Measurements from ENCODE around the gene ERFL. TPM values are rescaled to one million over a fixed set of nuclear protein-coding genes. Genes with fewer than 3 reads are reported as not detected.

Gene ERFL
- total RNA-seq, 4 donors from 2014 or later, result 0.94 to 1.7 (median 1.7) TPM; not detected in 1

DNA sequence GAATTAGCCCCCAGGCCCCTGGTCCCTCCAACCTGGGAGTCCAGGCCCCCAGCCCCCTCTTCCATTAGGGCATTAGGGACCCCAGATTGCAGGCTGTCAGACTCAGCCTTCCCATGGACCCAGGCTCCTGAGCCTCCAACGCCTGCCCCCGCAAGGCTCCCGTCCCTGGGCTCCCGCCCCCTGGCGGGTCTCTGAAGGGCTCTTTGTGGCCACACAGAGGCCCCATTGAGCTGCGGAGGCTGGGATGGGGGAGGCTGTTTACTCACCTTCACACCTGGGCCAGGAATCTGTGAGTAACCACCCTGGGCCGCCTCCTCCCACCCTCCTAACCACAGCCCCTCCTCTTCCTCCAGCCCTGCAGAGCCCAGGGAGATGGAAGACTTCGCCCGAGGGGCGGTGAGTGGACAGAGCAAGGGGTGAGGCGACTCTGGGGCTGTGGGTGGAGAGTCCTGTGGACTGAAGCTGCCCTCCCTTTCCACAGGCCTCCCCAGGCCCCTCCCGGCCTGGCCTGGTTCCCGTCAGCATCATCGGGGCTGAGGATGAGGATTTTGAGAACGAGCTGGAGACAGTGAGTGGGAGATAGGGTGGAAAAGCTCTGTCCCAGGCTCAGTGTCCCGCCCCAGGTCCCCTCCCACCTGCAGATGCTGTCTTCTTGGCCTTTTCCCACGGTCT, 40.4 kb downstream of the ERFL start:
- peak; percentile 71 to 94 (median 90) for DNase-seq
- peak overlapping the region; percentile 60 to 98 (median 80) for H3K27ac ChIP-seq
- no peaks in the 10 kb centered on the region for H3K27me3 ChIP-seq
- H3K9me3 ChIP-seq, result no peaks in the 10 kb centered on the region
- TF ChIP-seq POLR2A (IDR thresholded peaks at IDR 0.05), result no peak
- TF ChIP-seq, protein P1, sequence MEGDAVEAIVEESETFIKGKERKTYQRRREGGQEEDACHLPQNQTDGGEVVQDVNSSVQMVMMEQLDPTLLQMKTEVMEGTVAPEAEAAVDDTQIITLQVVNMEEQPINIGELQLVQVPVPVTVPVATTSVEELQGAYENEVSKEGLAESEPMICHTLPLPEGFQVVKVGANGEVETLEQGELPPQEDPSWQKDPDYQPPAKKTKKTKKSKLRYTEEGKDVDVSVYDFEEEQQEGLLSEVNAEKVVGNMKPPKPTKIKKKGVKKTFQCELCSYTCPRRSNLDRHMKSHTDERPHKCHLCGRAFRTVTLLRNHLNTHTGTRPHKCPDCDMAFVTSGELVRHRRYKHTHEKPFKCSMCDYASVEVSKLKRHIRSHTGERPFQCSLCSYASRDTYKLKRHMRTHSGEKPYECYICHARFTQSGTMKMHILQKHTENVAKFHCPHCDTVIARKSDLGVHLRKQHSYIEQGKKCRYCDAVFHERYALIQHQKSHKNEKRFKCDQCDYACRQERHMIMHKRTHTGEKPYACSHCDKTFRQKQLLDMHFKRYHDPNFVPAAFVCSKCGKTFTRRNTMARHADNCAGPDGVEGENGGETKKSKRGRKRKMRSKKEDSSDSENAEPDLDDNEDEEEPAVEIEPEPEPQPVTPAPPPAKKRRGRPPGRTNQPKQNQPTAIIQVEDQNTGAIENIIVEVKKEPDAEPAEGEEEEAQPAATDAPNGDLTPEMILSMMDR (IDR thresholded peaks at IDR 0.05), result peak; percentile 16 to 50 (median 36)
- peak overlapping the region; percentile 30 to 94 (median 35) for H3K4me3 ChIP-seq
- peaks cover 0 to 37% (median 19%) of the 10 kb centered on the region in 4 donors for H3K4me1 ChIP-seq
- H3K36me3 ChIP-seq, result peaks cover 0 to 40% (median 0%) of the 10 kb centered on the region in 3 donors

DNA sequence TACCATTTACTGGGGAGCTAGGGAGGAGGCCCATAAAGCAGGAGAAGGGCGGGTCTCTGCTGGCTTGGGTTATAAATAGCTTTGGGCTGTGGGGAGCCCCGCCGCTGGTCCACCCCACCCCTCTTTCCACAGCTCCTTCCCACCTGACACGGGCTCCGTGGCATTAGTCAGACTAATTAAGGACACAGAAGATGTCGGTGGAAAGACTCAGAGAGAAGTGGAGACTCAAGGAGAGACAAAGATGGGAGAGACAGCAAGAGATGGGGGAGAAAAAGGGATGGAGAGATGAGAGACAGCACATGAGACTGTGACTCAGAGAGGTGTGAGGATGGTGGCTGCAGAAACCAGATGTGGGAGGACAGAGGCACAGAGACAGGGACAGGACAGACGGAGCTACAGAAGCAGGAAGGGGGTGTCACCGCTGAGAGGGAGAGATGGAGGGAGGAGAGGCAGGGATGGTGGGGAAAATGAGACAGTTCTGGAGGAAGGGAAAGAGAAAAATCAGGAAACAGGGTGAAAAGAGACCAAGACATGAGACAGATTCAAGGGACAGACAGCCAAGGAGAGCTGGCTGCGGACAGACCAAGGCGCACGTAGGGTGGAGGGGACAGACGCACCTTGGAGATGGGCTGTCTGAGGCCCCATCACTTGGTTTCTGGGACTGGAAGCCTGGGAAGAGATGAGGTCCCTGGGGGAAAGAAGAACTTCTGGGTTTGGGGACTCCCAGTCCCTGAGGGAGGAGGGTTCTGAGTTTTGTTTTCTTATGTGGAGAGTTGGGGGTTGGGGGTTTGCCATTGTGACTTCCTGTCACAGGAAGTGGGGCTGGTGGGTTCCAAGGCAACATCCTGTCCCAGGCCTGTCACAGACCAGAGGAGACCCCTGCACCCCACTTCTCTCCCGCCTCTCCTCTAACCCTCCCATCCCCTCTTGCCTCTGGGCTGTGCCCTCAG, 41.2 kb downstream of the ERFL start:
- Histone ChIP-seq H3K27ac (peak overlapping the region; percentile 60 to 98 (median 80)), H3K4me3 (peak overlapping the region; percentile 31 to 94 (median 35)), H3K4me1 (peaks cover 0 to 37% (median 21%) of the 10 kb centered on the region in 4 donors), H3K9me3 (no peaks in the 10 kb centered on the region), H3K36me3 (peaks cover 0 to 32% (median 0%) of the 10 kb centered on the region in 3 donors), H3K27me3 (no peaks in the 10 kb centered on the region)
- peak in 2 of 3 donors; percentile 87 to 91 for DNase-seq
- TF ChIP-seq, protein P1 (IDR thresholded peaks at IDR 0.05), result no peak
- TF ChIP-seq POLR2A (IDR thresholded peaks at IDR 0.05), result no peak

DNA sequence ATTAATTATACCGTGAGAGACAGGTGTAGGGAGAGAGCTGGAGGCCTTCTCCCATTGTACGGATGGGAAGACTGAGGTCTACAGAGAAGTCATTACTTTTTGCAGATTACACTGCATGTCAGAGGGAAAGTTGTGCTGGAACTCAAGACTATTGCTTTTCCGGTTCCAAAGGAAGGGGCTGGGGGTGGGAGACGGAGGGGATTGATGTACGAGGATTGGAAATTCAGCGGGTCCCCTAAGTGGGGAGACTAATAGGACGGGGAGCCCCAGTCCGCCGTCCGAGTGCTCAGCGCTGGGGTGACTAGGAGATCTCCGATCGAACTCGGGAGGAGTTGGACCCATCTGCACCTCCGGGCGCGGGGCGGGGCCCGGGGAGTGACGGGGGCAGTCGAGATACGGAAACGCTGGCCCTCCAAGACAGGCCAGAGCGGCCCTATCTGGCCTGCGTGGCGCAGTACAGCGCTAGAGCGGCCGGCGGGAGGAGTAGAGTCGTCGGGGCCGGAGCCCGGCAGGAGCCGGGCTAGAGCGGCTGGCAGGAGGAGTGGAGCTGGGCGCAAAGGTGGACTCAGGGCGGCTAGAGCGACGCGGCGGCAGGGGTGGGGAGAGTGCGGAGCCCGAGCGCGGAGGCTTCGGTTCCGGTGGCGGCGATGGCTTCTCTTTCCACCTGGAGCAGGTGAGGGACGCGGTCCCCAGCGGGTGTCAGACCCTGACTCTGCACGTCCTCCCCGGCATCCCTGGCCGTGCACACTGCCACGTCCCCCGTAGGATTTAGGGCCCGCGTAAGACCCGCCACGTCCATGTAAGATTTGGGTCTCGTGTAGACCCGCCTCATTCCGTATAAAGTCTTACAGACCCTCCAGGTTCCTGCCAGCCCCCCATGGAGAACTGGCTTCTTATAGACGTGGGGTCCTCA, 44.2 kb downstream of the ERFL start:
- H3K4me3 ChIP-seq, result peak overlapping the region; percentile 67 to 97 (median 88)
- no peaks in the 10 kb centered on the region for H3K9me3 ChIP-seq
- TF ChIP-seq, protein P1 (IDR thresholded peaks at IDR 0.05), result peak in 3 of 6 experiments; percentile 8 to 41 (median 27)
- peak; percentile 68 to 94 for TF ChIP-seq POLR2A (IDR thresholded peaks at IDR 0.05)
- peak; percentile 97 to 98 (median 97) for DNase-seq
- H3K27me3 ChIP-seq, result no peaks in the 10 kb centered on the region
- H3K36me3 ChIP-seq, result peaks cover 0 to 11% (median 0%) of the 10 kb centered on the region in 3 donors
- peaks cover 0 to 37% (median 25%) of the 10 kb centered on the region in 4 donors for H3K4me1 ChIP-seq
- peak overlapping the region; percentile 89 to 98 (median 90) for H3K27ac ChIP-seq

GRCh38 chr19:41883463-41883820, 44.8 kb downstream of the ERFL start:
- H3K27ac ChIP-seq, result peak overlapping the region; percentile 89 to 98 (median 90)
- TF ChIP-seq, protein P1 (IDR thresholded peaks at IDR 0.05), result no peak
- no peak for TF ChIP-seq POLR2A (IDR thresholded peaks at IDR 0.05)
- H3K4me1 ChIP-seq, result peaks cover 0 to 37% (median 23%) of the 10 kb centered on the region in 4 donors
- no peaks in the 10 kb centered on the region for H3K27me3 ChIP-seq
- peak overlapping the region; percentile 67 to 97 (median 88) for H3K4me3 ChIP-seq
- DNase-seq, result no peak
- H3K36me3 ChIP-seq, result peaks cover 0 to 5% (median 0%) of the 10 kb centered on the region in 3 donors
- H3K9me3 ChIP-seq, result no peaks in the 10 kb centered on the region

All from Peyer's patch (tissue), 4 donors.